OCI-LY7 (cell line): ENCODE results near the gene CMAS. TPM values are rescaled to one million over a fixed set of nuclear protein-coding genes. Genes with fewer than 3 reads are reported as not detected.
"Not testable (repeated sequence)": the region's sequence is repeated elsewhere in the genome, so short reads cannot be mapped to it uniquely, and the experiment has no call there.

Experiments used
- BruUV-seq: library from RNA; stranded (reverse); fragments of 400-500 nt; replicated peaks from 2 replicates; lab custom pipeline; 2021; lab: Mats Ljungman, UMichigan
- CTCF ChIA-PET: fragments of 300-600 bp; sonication (Branson Sonifier 250); formaldehyde crosslinking; loops from one replicate; lab custom pipeline; 2022; ENCODE audit warnings: antibody characterized with exemption; ENCODE audit not compliant: unreplicated experiment; lab: Charles Lee
- POLR2A ChIA-PET: fragments of 300-600 bp; sonication (Branson Sonifier 250); formaldehyde crosslinking; loops from one replicate; lab custom pipeline; 2022; ENCODE audit warnings: antibody characterized with exemption; lab: Charles Lee
- DNase-seq: peaks from one replicate; pipeline ENCODE4 v3.0.0-alpha.2; 2015; ENCODE audit warnings: low spot score
- H2AFZ ChIP-seq: fragments of 200-600 bp; sonication (generic), shearing (Covaris generic); 2 replicates; pipeline ENCODE4 v1.6.1; 2014; ENCODE audit warnings: mild to moderate bottlenecking, antibody characterized with exemption, low read length, moderate library complexity
- H3K27ac ChIP-seq: fragments of 200-600 bp; sonication (generic); 2 replicates; pipeline ENCODE4 v1.5.1; 2014; ENCODE audit warnings: mixed run types, low read depth, mild to moderate bottlenecking, moderate library complexity, low read length, inconsistent platforms; ENCODE audit not compliant: poor library complexity, severe bottlenecking
- H3K36me3 ChIP-seq: fragments of 200-600 bp; sonication (generic); 2 replicates; pipeline ENCODE4 v1.6.1; 2014; ENCODE audit warnings: mild to moderate bottlenecking, antibody characterized with exemption, low read length, moderate library complexity, mixed read lengths; ENCODE audit not compliant: insufficient read depth
- H3K4me1 ChIP-seq: fragments of 200-600 bp; sonication (generic); 2 replicates; pipeline ENCODE4 v1.5.1; 2014; ENCODE audit warnings: mild to moderate bottlenecking, low read length; ENCODE audit not compliant: insufficient read depth, poor library complexity, severe bottlenecking
- H3K4me2 ChIP-seq: fragments of 200-600 bp; sonication (generic); 2 replicates; pipeline ENCODE4 v1.6.1; 2014; ENCODE audit warnings: mild to moderate bottlenecking, low read length
- H3K4me3 ChIP-seq: fragments of 200-600 bp; sonication (generic); 2 replicates; pipeline ENCODE4 v1.5.1; 2014; ENCODE audit warnings: mild to moderate bottlenecking, low read depth, low read length; ENCODE audit not compliant: poor library complexity, severe bottlenecking
- H3K79me2 ChIP-seq: fragments of 200-600 bp; sonication (generic); 2 replicates; pipeline ENCODE4 v1.6.1; 2016; ENCODE audit warnings: low read depth, mild to moderate bottlenecking, low read length, moderate library complexity, mixed read lengths; ENCODE audit not compliant: insufficient read depth
- H3K9me2 ChIP-seq: fragments of 200-600 bp; sonication (generic); 2 replicates; pipeline ENCODE4 v1.6.1; 2016; ENCODE audit warnings: mild to moderate bottlenecking, low read length, mixed read lengths; ENCODE audit not compliant: insufficient read depth
- H3K9me3 ChIP-seq: fragments of 200-600 bp; sonication (generic); 2 replicates; pipeline ENCODE4 v1.6.1; 2014; ENCODE audit warnings: mild to moderate bottlenecking, mixed run types, low read length, mixed read lengths
- H4K20me1 ChIP-seq: fragments of 200-600 bp; sonication (generic); 2 replicates; pipeline ENCODE4 v1.6.1; 2014; ENCODE audit warnings: mild to moderate bottlenecking, antibody characterized with exemption, low read length, moderate library complexity, mixed read lengths; ENCODE audit not compliant: insufficient read depth
- CTCF ChIP-seq: fragments of 200-600 bp; sonication (generic); conservative IDR thresholded peaks from 2 replicates; pipeline ENCODE4 v1.5.1; 2014; ENCODE audit warnings: mild to moderate bottlenecking, antibody characterized with exemption, low read length, moderate library complexity, mixed read lengths
- EZH2phosphoT487 ChIP-seq: fragments of 200-600 bp; sonication (generic); IDR thresholded peaks from 2 replicates; pipeline ENCODE4 v1.6.1; 2018; ENCODE audit warnings: low read depth, borderline replicate concordance, mild to moderate bottlenecking, mixed run types, antibody characterized with exemption, low read length, moderate library complexity, mixed read lengths
- intact Hi-C: fragments of 100-400 bp; cut with micrococcal nuclease; formaldehyde crosslinking; loops from one replicate; pipeline ENCODE4 v1.10.0; 2022; ENCODE audit not compliant: unreplicated experiment
- total RNA-seq, 2 experiments: library from RNA; depleted of rRNA in 1 of 2; stranded (reverse); fragments of >200 nt in 1 of 2; shearing (Covaris generic) in 1 of 2; gene quantifications; 2 replicates each; pipeline ENCODE4 v1.2.3, GENCODE V29; 2014 to 2022

Gene CMAS
- total RNA-seq, 2 experiments from 2014 or later, result 22.2 to 41.1 TPM

GRCh38 chr12:22088886-22089285 is 42.9 kb downstream of the CMAS start:
- H3K36me3 ChIP-seq, result no peaks in the 10 kb centered on the region
- no peak overlapping the region for H3K4me2 ChIP-seq
- H3K9me2 ChIP-seq, result no peaks in the 10 kb centered on the region
- H2AFZ ChIP-seq, result no peak overlapping the region
- intact Hi-C loops, result no loop called here
- no TSS peak for BruUV-seq
- H3K79me2 ChIP-seq, result no peaks in the 10 kb centered on the region
- no peaks in the 10 kb centered on the region for H4K20me1 ChIP-seq
- TF ChIP-seq EZH2phosphoT487 (no peak), CTCF (no peak)
- H3K27ac ChIP-seq, result no peak overlapping the region
- no peaks in the 10 kb centered on the region for H3K9me3 ChIP-seq
- CTCF ChIA-PET, result no interaction called here
- DNase-seq, result no peak
- H3K4me3 ChIP-seq, result no peak overlapping the region
- POLR2A ChIA-PET, result no interaction called here
- H3K4me1 ChIP-seq, result no peaks in the 10 kb centered on the region

DNA sequence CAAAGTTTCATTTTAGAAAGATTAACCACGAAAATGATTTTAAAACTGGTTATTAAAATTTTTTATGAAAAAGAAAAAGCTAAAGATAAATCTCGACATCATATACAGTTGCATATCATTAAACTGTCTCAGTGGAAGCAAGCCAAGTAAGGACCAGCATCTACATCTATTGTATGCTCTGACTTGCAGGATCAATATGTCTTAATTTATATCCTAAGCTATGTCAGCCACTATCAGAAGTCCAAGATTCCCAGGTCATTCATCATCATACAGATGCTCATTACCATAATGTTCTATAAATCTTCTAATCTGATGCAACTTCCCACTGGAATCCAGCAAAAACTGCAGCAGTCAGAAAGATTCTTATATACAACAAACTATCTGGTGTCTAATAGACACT is 43.5 kb downstream of the CMAS start:
- Histone ChIP-seq H3K4me1 (no peaks in the 10 kb centered on the region), H3K4me2 (no peak overlapping the region), H2AFZ (no peak overlapping the region), H3K36me3 (no peaks in the 10 kb centered on the region), H3K27ac (no peak overlapping the region), H3K79me2 (no peaks in the 10 kb centered on the region), H3K4me3 (no peak overlapping the region), H3K9me2 (no peaks in the 10 kb centered on the region), H3K9me3 (no peaks in the 10 kb centered on the region), H4K20me1 (no peaks in the 10 kb centered on the region)
- DNase-seq, result no peak
- CTCF ChIA-PET, result no interaction called here
- POLR2A ChIA-PET, result no interaction called here
- no TSS peak for BruUV-seq
- intact Hi-C loops, result no loop called here
- TF ChIP-seq EZH2phosphoT487 (no peak), CTCF (no peak)

- POLR2A ChIA-PET, intact Hi-C loops, H3K4me2 ChIP-seq, BruUV-seq, H3K36me3 ChIP-seq, H3K4me1 ChIP-seq, H3K4me3 ChIP-seq, DNase-seq, H3K9me2 ChIP-seq, H4K20me1 ChIP-seq, H3K27ac ChIP-seq, CTCF ChIA-PET, H3K79me2 ChIP-seq, H3K9me3 ChIP-seq, H2AFZ ChIP-seq: not testable (repeated sequence)
Observed at GRCh38 chr12:22099062-22099461, 53.0 kb downstream of the CMAS start.
